Osteocyte (in vitro differentiated cells): ENCODE measurements around the gene CDCA7L. TPM values are rescaled to one million over a fixed set of nuclear protein-coding genes. Genes with fewer than 3 reads are reported as not detected.

Experiments used
- DNase-seq: peaks from one replicate; pipeline ENCODE4 v3.0.0; 2021; ENCODE audit warnings: mixed read lengths; ENCODE audit not compliant: unreplicated experiment; ENCODE audit errors: extremely low spot score
- H3K27ac Mint-ChIP-seq: one replicate; pipeline ENCODE4 v1.8.0; 2021; ENCODE audit warnings: mild to moderate bottlenecking, mixed read lengths; ENCODE audit not compliant: unreplicated experiment
- H3K27me3 Mint-ChIP-seq: one replicate; pipeline ENCODE4 v1.8.0; 2021; ENCODE audit warnings: mixed read lengths; ENCODE audit not compliant: unreplicated experiment
- H3K36me3 Mint-ChIP-seq: one replicate; pipeline ENCODE4 v1.8.0; 2021; ENCODE audit warnings: mixed read lengths; ENCODE audit not compliant: unreplicated experiment
- H3K4me1 Mint-ChIP-seq: one replicate; pipeline ENCODE4 v1.8.0; 2021; ENCODE audit warnings: mixed read lengths; ENCODE audit not compliant: unreplicated experiment
- H3K4me3 Mint-ChIP-seq: one replicate; pipeline ENCODE4 v1.8.0; 2021; ENCODE audit warnings: mild to moderate bottlenecking, moderate library complexity, mixed read lengths; ENCODE audit not compliant: unreplicated experiment
- H3K9me3 Mint-ChIP-seq: one replicate; pipeline ENCODE4 v1.8.0; 2021; ENCODE audit warnings: mixed read lengths; ENCODE audit not compliant: unreplicated experiment
- total RNA-seq: library from RNA; stranded (reverse); gene quantifications from 2 replicates; pipeline ENCODE4 v1.2.1, GENCODE V29; 2021
- TF ChIP-seq, protein P1 (sequence below): fragments of 200-600 bp; sonication (generic); IDR thresholded peaks from 2 replicates; pipeline ENCODE4 v1.5.0; 2021; ENCODE audit warnings: antibody characterized with exemption, mild to moderate bottlenecking, moderate library complexity

Gene CDCA7L
- total RNA-seq, 1 donor from 2014 or later: 26.3 TPM

DNA sequence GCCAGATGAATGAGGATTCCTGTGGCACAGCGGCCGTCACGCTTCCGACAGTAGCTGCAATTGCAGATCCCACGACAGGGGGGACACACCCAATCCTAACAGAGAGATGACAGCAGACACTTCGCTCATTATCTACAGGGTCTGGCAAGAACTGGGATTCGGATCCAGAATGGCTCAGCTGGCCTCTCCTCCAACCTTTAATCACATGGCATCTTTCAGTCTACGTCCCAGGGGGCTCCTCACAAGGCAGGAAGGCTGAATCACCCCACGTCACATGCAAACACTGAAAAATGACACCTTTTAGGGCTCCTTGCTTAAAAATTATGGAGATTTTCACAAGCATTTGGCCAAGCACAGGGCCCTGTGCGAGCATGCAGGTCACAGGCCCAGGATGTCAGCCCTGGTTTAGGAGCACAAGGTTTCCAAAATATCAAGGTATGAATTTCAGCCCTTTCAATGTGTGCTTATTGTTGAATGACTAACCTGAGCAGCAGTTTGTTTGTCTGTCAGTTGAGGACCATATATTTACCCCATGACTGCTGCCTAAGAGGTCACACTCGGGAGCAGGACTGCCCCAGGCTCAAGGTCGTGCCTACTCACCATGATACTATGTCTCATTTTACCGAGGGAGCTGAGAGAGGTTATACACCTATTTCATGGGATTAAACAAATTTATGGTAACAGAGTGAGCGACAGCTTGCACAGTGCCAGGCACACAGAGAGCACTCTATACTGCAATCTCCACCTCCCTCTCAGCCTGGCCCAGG is 42.5 kb downstream of the CDCA7L start:
- Mint-ChIP-seq H3K4me1 (peaks cover 14% of the 10 kb centered on the region), H3K4me3 (no peak overlapping the region), H3K27me3 (no peaks in the 10 kb centered on the region), H3K9me3 (no peaks in the 10 kb centered on the region), H3K27ac (peak overlapping the region; percentile 45), H3K36me3 (peaks cover 59% of the 10 kb centered on the region)
- DNase-seq: no peak
- TF ChIP-seq, protein P1, sequence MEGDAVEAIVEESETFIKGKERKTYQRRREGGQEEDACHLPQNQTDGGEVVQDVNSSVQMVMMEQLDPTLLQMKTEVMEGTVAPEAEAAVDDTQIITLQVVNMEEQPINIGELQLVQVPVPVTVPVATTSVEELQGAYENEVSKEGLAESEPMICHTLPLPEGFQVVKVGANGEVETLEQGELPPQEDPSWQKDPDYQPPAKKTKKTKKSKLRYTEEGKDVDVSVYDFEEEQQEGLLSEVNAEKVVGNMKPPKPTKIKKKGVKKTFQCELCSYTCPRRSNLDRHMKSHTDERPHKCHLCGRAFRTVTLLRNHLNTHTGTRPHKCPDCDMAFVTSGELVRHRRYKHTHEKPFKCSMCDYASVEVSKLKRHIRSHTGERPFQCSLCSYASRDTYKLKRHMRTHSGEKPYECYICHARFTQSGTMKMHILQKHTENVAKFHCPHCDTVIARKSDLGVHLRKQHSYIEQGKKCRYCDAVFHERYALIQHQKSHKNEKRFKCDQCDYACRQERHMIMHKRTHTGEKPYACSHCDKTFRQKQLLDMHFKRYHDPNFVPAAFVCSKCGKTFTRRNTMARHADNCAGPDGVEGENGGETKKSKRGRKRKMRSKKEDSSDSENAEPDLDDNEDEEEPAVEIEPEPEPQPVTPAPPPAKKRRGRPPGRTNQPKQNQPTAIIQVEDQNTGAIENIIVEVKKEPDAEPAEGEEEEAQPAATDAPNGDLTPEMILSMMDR: no peak

DNA sequence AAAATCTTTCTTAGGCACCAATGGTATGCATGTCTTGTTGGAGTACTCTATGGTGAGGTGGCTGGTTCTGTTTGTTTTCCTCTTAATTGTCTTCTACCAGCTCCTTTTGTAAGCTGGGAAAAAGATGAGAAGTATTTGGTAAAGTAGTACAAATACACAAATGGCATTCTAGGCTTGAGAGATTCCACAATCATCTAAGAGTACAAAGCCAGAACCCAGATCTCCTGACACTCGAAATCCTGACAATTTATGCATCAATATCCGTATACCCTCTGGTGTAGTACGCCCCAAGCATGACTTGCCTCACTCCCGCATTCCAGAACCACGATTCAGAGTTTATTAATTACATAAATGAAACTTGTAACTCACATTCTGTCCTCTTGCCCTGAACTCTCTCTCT is 43.5 kb downstream of the CDCA7L start:
- H3K27me3 Mint-ChIP-seq: no peaks in the 10 kb centered on the region
- DNase-seq: no peak
- TF ChIP-seq, protein P1: no peak
- H3K36me3 Mint-ChIP-seq: peaks cover 55% of the 10 kb centered on the region
- H3K9me3 Mint-ChIP-seq: no peaks in the 10 kb centered on the region
- no peak overlapping the region for H3K27ac Mint-ChIP-seq
- no peak overlapping the region for H3K4me3 Mint-ChIP-seq
- H3K4me1 Mint-ChIP-seq: peaks cover 14% of the 10 kb centered on the region

DNA sequence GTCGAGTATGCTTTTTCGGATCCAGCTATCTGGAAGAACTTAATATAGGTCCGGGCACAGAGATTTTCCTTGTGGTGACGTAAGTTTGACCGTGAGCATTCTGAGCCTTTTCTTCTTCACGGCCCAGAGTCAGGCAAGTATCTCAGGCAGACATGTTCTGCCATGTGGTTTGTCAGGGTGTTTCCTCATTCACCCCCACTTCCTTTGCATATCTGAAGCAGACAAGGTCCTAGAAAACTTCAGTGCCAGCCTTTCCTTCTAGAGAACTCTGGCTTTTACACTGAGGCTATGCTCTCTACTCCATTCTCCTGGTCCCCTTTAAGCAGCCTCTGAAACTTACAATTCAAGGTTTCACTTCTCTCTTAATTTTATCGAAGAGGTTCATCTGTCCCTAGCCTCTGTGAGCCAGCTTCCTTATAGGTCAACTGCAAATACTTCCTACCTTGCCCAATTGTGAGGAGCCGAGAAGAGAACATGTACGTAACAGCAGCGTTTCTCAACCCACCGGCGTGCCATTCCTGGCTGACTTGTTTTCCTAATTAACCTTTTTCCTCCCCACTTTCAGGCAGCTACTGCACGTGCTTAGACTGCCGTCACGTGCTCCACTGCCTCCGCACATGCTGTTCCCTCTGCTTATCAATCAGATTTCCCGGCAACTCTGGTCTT is 47.3 kb downstream of the CDCA7L start:
- no peak for DNase-seq
- TF ChIP-seq, protein P1: no peak
- Mint-ChIP-seq H3K27ac (no peak overlapping the region), H3K36me3 (peaks cover 33% of the 10 kb centered on the region), H3K4me3 (no peak overlapping the region), H3K9me3 (no peaks in the 10 kb centered on the region), H3K27me3 (no peaks in the 10 kb centered on the region), H3K4me1 (peaks cover 13% of the 10 kb centered on the region)

DNA sequence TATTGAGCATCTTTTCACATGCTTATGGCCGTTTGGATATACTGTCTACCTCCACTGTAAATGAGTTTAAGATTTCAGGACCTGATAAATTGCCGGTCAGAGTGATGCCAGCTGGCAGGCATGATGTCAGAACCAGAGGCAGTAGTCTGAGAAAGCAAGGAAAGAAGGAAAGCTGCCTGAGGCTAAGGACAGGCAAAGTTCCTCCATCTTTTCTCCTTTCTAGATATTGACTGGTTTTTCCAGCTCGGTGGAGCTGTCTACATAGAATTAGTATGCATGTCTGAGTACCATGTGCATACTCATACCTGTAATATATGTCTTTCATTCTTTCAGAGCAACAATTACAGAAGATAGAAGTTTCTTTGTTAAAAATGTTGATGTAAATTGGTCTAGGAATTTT is 52.3 kb downstream of the CDCA7L start:
- Mint-ChIP-seq H3K9me3 (no peaks in the 10 kb centered on the region), H3K27me3 (no peaks in the 10 kb centered on the region), H3K36me3 (peaks cover 4% of the 10 kb centered on the region), H3K4me3 (no peak overlapping the region), H3K27ac (no peak overlapping the region), H3K4me1 (no peaks in the 10 kb centered on the region)
- DNase-seq: no peak
- TF ChIP-seq, protein P1: no peak

DNA sequence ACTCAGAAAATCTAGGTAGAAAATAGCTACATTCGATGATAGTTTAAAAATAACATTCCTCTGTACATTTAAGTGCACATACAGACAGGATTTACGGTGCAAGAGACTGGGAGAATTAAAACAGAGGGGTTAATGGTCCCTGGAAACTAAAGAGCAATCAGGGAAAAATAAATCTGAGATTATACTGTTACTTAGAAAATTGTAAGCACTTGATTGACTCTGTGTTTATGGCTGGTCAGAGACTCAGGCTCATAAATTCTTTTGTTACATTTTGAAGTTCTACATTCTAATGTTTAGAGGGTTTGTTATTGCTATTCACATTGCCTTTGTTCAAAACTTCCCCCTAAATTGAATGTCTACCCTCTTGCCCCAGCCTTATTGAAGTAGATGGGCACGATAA is 54.4 kb downstream of the CDCA7L start:
- no peaks in the 10 kb centered on the region for H3K4me1 Mint-ChIP-seq
- no peak overlapping the region for H3K27ac Mint-ChIP-seq
- no peaks in the 10 kb centered on the region for H3K36me3 Mint-ChIP-seq
- DNase-seq: no peak
- TF ChIP-seq, protein P1: no peak
- no peaks in the 10 kb centered on the region for H3K27me3 Mint-ChIP-seq
- no peaks in the 10 kb centered on the region for H3K9me3 Mint-ChIP-seq
- H3K4me3 Mint-ChIP-seq: no peak overlapping the region
